Measurements from ENCODE around the gene STUM.

GRCh38 chr1:226586116-226586515 is 37.6 kb downstream of the STUM start:
- TF ChIP-seq POLR2AphosphoS5 (IDR thresholded peaks at IDR 0.05; ENCODE audit: insufficient read depth in 1 of 2, low read depth in 1 of 2) (no peak), CTCF (IDR thresholded peaks at IDR 0.05) (no peak), POLR2A (IDR thresholded peaks at IDR 0.05) (no peak)
